Heart left ventricle (tissue), 16 donors: ENCODE measurements around the gene TSC2. TPM values are rescaled to one million over a fixed set of nuclear protein-coding genes. Genes with fewer than 3 reads are reported as not detected.

Experiments used
- ATAC-seq, 4 donors: fragments of 200-7000 bp; cut with Tn5 transposase; one replicate each; pipeline ENCODE4 v1.9.1; 2020 to 2022; ENCODE audit warnings: moderate library complexity in 4 of 4, mild to moderate bottlenecking in 3 of 4, moderate number of reproducible peaks in 1 of 4
- DNase-seq, 5 donors: peaks; one replicate each; pipeline ENCODE4 v3.0.0-alpha.2; 2020
- H3K27ac ChIP-seq, 12 donors: fragments of 200-600 bp; sonication (generic) in 4 of 12; one replicate each; pipeline versions ENCODE4 v1.5.0 to v1.8.0; 2016 to 2022; ENCODE audit warnings: mild to moderate bottlenecking in 2 of 12
- H3K27me3 ChIP-seq, 9 donors: fragments of 200-600 bp; sonication (generic) in 2 of 9; one replicate each; pipeline versions ENCODE4 v1.5.1 to v1.8.0; 2016 to 2022; ENCODE audit warnings: mild to moderate bottlenecking in 3 of 9
- H3K36me3 ChIP-seq, 9 donors: fragments of 200-600 bp; sonication (generic) in 2 of 9; one replicate each; pipeline versions ENCODE4 v1.5.0 to v1.8.0; 2018 to 2022; ENCODE audit warnings: mild to moderate bottlenecking in 2 of 9
- H3K4me1 ChIP-seq, 12 donors: fragments of 200-600 bp; sonication (generic) in 4 of 12; one replicate each; pipeline versions ENCODE4 v1.5.0 to v1.8.0; 2016 to 2022; ENCODE audit warnings: mild to moderate bottlenecking in 3 of 12
- H3K4me3 ChIP-seq, 12 donors: fragments of 200-600 bp; sonication (generic) in 4 of 12; one replicate each; pipeline versions ENCODE4 v1.5.0 to v1.8.0; 2017 to 2022; ENCODE audit warnings: mild to moderate bottlenecking in 9 of 12, moderate library complexity in 4 of 12
- H3K9me3 ChIP-seq, 12 donors: fragments of 200-600 bp; sonication (generic) in 4 of 12; one replicate each; pipeline versions ENCODE4 v1.5.0 to v1.8.0; 2016 to 2022; ENCODE audit warnings: mild to moderate bottlenecking in 1 of 12
- CTCF ChIP-seq, 12 donors: fragments of 200-600 bp; sonication (generic) in 4 of 12; IDR thresholded peaks; one replicate each; pipeline versions ENCODE4 v1.5.0 to v1.8.0; 2018 to 2022; ENCODE audit warnings: antibody characterized with exemption in 12 of 12, mild to moderate bottlenecking in 5 of 12
- POLR2A ChIP-seq, 2 donors: fragments of 450-650 bp; IDR thresholded peaks; one replicate each; pipeline ENCODE4 v1.6.1; 2017; ENCODE audit warnings: antibody characterized with exemption in 2 of 2, mild to moderate bottlenecking in 2 of 2, moderate library complexity in 2 of 2
- WGBS, 4 donors: extraction: QIAGEN DNeasy Blood & Tissue Kit in 2 of 4; methylation state at CpG; one replicate each; pipeline versions ENCODE4 v1.1.5 to v1.1.7; 2013 to 2018; 5-methylcytosine and 5-hydroxymethylcytosine counted together
- intact Hi-C, 10 donors: fragments of 100-400 bp; cut with DNase I; formaldehyde crosslinking; loops; one replicate each; pipeline versions ENCODE4 v1.11.1 to v1.14.2; 2022
- polyA plus RNA-seq, 2 donors: library from polyadenylated mRNA; stranded (reverse); fragments of 200-250 nt; gene quantifications; one replicate each; pipeline ENCODE4 v1.2.3, GENCODE V29; 2013
- total RNA-seq, 9 donors: library from RNA; depleted of rRNA in 2 of 9; stranded (reverse); fragments of >200 nt in 2 of 9; fragmentation: NEBNext Ultra II Directional in 3 of 9; extraction: Animal tissue kit (Norgen Biotek cat#: 25700) in 3 of 9; gene quantifications; one replicate each; pipeline versions ENCODE4 v1.1.0 to v1.2.4, GENCODE V29; 2016 to 2023
- donor health status: ischemic (EF 13 %, LVEDD 7.1; RV severe dilation, severe dysfunction).
- donor health status: healthy with polysubstance abuse.
- donor health status: DM: no; HTN: yes; CAD: no.
- donor health status: DM: no; HTN: no; CAD: no.
- donor health status: ischemic (EF 25% LVEDD 6.9; RV normal size, moderate dysfunction).
- donor health status: ischemic (EF 25% LVEDD 5.7; RV mildly dilated, moderate dysfunction).
- donor health status: healthy.
- donor health status: DM: yes; HTN: yes; CAD: no.
- donor health status: ischemic (EF 35%, LVEDD 5.7; RV mildly dilated, moderate dysfunction).
- donor health status: nonischemic (EF 11% LVEDD 7.7; RV severe dilation, severe dysfunction).
- donor health status: DM: yes; HTN: yes; CAD: no.
- donor health status: PGD.
- donor health status: ischemic (EF 29% LVEDD 5.4; RV normal size, mild dysfunction).
- donor health status: nonischemic (EF 23%, LVEDD 6.1; RV moderate dilation, normal function).

The TSC2 gene
- total and polyA plus RNA-seq, 11 donors = 33.3 to 94.5 (median 67.7) TPM

GRCh38 chr16:2078691-2079090 lies 30.9 kb downstream of the TSC2 start:
- no peak for TF ChIP-seq CTCF (IDR thresholded peaks at IDR 0.05)
- TF ChIP-seq POLR2A (IDR thresholded peaks at IDR 0.05) = no peak
- no peaks in the 10 kb centered on the region for H3K27me3 ChIP-seq
- ATAC-seq (no peak), DNase-seq (no peak)
- H3K9me3 ChIP-seq = no peaks in the 10 kb centered on the region
- H3K27ac ChIP-seq = no peak overlapping the region
- peaks cover 0 to 91% (median 78%) of the 10 kb centered on the region in 9 donors for H3K36me3 ChIP-seq
- intact Hi-C loops = no loop called here
- H3K4me3 ChIP-seq = no peak overlapping the region
- H3K4me1 ChIP-seq = peaks cover 5 to 31% (median 22%) of the 10 kb centered on the region in 12 donors
- WGBS, 4 donors = 94 to 96% (median 96%) methylated on average over 18 to 23 of the region's 23 CpGs

GRCh38 chr16:2079311-2079800 lies 31.6 kb downstream of the TSC2 start:
- Histone ChIP-seq H3K4me3 (no peak overlapping the region), H3K27me3 (no peaks in the 10 kb centered on the region), H3K27ac (no peak overlapping the region), H3K36me3 (peaks cover 0 to 91% (median 72%) of the 10 kb centered on the region in 9 donors), H3K9me3 (no peaks in the 10 kb centered on the region), H3K4me1 (peaks cover 5 to 32% (median 22%) of the 10 kb centered on the region in 12 donors)
- WGBS, 4 donors = 93 to 96% (median 95%) methylated on average over 19 to 30 of the region's 30 CpGs
- ATAC-seq (no peak), DNase-seq (no peak)
- TF ChIP-seq POLR2A (IDR thresholded peaks at IDR 0.05) (no peak), CTCF (IDR thresholded peaks at IDR 0.05) (no peak)
- intact Hi-C loops = no loop called here

- Histone ChIP-seq H3K36me3 (peaks cover 0 to 92% (median 69%) of the 10 kb centered on the region in 9 donors), H3K27me3 (no peaks in the 10 kb centered on the region), H3K4me3 (no peak overlapping the region), H3K4me1 (peaks cover 5 to 32% (median 22%) of the 10 kb centered on the region in 12 donors), H3K27ac (no peak overlapping the region), H3K9me3 (no peaks in the 10 kb centered on the region)
- WGBS, 4 donors = 87 to 96% (median 94%) methylated on average over 6 to 16 of the region's 16 CpGs
- no peak for TF ChIP-seq POLR2A (IDR thresholded peaks at IDR 0.05)
- TF ChIP-seq CTCF (IDR thresholded peaks at IDR 0.05) = no peak
- intact Hi-C loops = loop anchor here in 3 of 10 donors (5.0 to 10.0 kb wide), 2 partner anchors 55 to 58 kb away; partner anchors contain the start of gene NHERF2 (in 2 of the 3)
- ATAC-seq (no peak), DNase-seq (no peak)
Observed at GRCh38 chr16:2079991-2080390, 32.2 kb downstream of the TSC2 start.

- TF ChIP-seq CTCF (IDR thresholded peaks at IDR 0.05) (no peak), POLR2A (IDR thresholded peaks at IDR 0.05) (no peak)
- Histone ChIP-seq H3K27ac (peak overlapping the region in 10 of 12 donors; percentile 9 to 75 (median 54)), H3K27me3 (no peaks in the 10 kb centered on the region), H3K4me1 (peaks cover 5 to 32% (median 22%) of the 10 kb centered on the region in 12 donors), H3K4me3 (no peak overlapping the region), H3K36me3 (peaks cover 0 to 95% (median 63%) of the 10 kb centered on the region in 9 donors), H3K9me3 (no peaks in the 10 kb centered on the region)
- 75 to 82% (median 78%) methylated on average over 7 to 35 of the region's 35 CpGs for WGBS, 4 donors
- intact Hi-C loops = loop anchor here in 3 of 10 donors (5.0 to 10.0 kb wide), 2 partner anchors 57 to 59 kb away; partner anchors contain the start of gene NHERF2 (in 2 of the 3)
- peak; percentile 16 to 44 (median 18) for ATAC-seq
- peak in 2 of 5 donors; percentile 58 to 65 for DNase-seq
Observed at GRCh38 chr16:2081201-2082084, 33.7 kb downstream of the TSC2 start.
